Measurements from ENCODE around the gene IFITM5. TPM values are rescaled to one million over a fixed set of nuclear protein-coding genes. Genes with fewer than 3 reads are reported as not detected.

Gene IFITM5
- total RNA-seq, 1 experiment from 2014 or later = not detected

GRCh38 chr11:305844-306211 lies 6.5 kb upstream of the IFITM5 start:
- DNase-seq = no peak
- H3K9me3 ChIP-seq = no peaks in the 10 kb centered on the region
- no peaks in the 10 kb centered on the region for H3K27me3 ChIP-seq
- no peak overlapping the region for H3K4me3 ChIP-seq
- peaks cover 6% of the 10 kb centered on the region; the same call in 1 of the 2 replicates for H3K36me3 ChIP-seq

- H3K27me3 ChIP-seq = no peaks in the 10 kb centered on the region
- DNase-seq = peak; percentile 50
- no peaks in the 10 kb centered on the region for H3K9me3 ChIP-seq
Observed at GRCh38 chr11:304915-305843, 5.9 kb upstream of the IFITM5 start.

GRCh38 chr11:304061-304506 lies 4.8 kb upstream of the IFITM5 start:
- no peak overlapping the region for H3K4me3 ChIP-seq
- H3K27me3 ChIP-seq = no peaks in the 10 kb centered on the region
- H3K9me3 ChIP-seq = no peaks in the 10 kb centered on the region
- H3K36me3 ChIP-seq = no peaks in the 10 kb centered on the region
- no peak for DNase-seq

More at GRCh38 chr11:304915-305843, 5.9 kb upstream of the IFITM5 start:
- Histone ChIP-seq H3K36me3 (peaks cover 6% of the 10 kb centered on the region; the same call in 1 of the 2 replicates), H3K4me3 (no peak overlapping the region)

- Histone ChIP-seq H3K4me3 (no peak overlapping the region), H3K9me3 (no peaks in the 10 kb centered on the region), H3K36me3 (no peaks in the 10 kb centered on the region), H3K27me3 (no peaks in the 10 kb centered on the region)
- no peak for DNase-seq
Observed at GRCh38 chr11:303363-303762, 4.0 kb upstream of the IFITM5 start.

GRCh38 chr11:299951-300735 lies 817 bp upstream of the IFITM5 start:
- H3K27me3 ChIP-seq = no peaks in the 10 kb centered on the region
- H3K9me3 ChIP-seq = no peaks in the 10 kb centered on the region
- H3K36me3 ChIP-seq = no peaks in the 10 kb centered on the region
- DNase-seq = peak; percentile 40
- no peak overlapping the region for H3K4me3 ChIP-seq

GRCh38 chr11:298406-299065 lies 790 bp downstream of the IFITM5 start:
- no peaks in the 10 kb centered on the region for H3K27me3 ChIP-seq
- H3K4me3 ChIP-seq = no peak overlapping the region
- no peak for DNase-seq
- no peaks in the 10 kb centered on the region for H3K36me3 ChIP-seq
- H3K9me3 ChIP-seq = no peaks in the 10 kb centered on the region

- no peaks in the 10 kb centered on the region for H3K27me3 ChIP-seq
- DNase-seq = no peak
- H3K36me3 ChIP-seq = no peaks in the 10 kb centered on the region
- no peak overlapping the region for H3K4me3 ChIP-seq
- H3K9me3 ChIP-seq = no peaks in the 10 kb centered on the region
Observed at GRCh38 chr11:297586-298405, 1.5 kb downstream of the IFITM5 start.

- DNase-seq = no peak
- Histone ChIP-seq H3K9me3 (no peaks in the 10 kb centered on the region), H3K27me3 (no peaks in the 10 kb centered on the region), H3K4me3 (no peak overlapping the region), H3K36me3 (no peaks in the 10 kb centered on the region)
Observed at GRCh38 chr11:297051-297585, 2.2 kb downstream of the IFITM5 start.

- Histone ChIP-seq H3K36me3 (no peaks in the 10 kb centered on the region), H3K9me3 (no peaks in the 10 kb centered on the region), H3K27me3 (no peaks in the 10 kb centered on the region), H3K4me3 (no peak overlapping the region)
- no peak for DNase-seq
Observed at GRCh38 chr11:296171-297050, 2.9 kb downstream of the IFITM5 start.

- H3K36me3 ChIP-seq = no peaks in the 10 kb centered on the region
- no peak overlapping the region for H3K4me3 ChIP-seq
- no peaks in the 10 kb centered on the region for H3K27me3 ChIP-seq
- DNase-seq = no peak
- no peaks in the 10 kb centered on the region for H3K9me3 ChIP-seq
Observed at GRCh38 chr11:295351-296170, 3.8 kb downstream of the IFITM5 start.

GRCh38 chr11:294780-295179 lies 4.5 kb downstream of the IFITM5 start:
- no peaks in the 10 kb centered on the region for H3K36me3 ChIP-seq
- H3K4me3 ChIP-seq = no peak overlapping the region
- H3K9me3 ChIP-seq = no peaks in the 10 kb centered on the region
- no peak for DNase-seq
- H3K27me3 ChIP-seq = no peaks in the 10 kb centered on the region

- no peaks in the 10 kb centered on the region for H3K36me3 ChIP-seq
- no peaks in the 10 kb centered on the region for H3K9me3 ChIP-seq
- no peak for DNase-seq
- no peak overlapping the region for H3K4me3 ChIP-seq
- no peaks in the 10 kb centered on the region for H3K27me3 ChIP-seq
Observed at GRCh38 chr11:293852-294661, 5.3 kb downstream of the IFITM5 start.

- H3K27me3 ChIP-seq = peaks cover under 1% of the 10 kb centered on the region; the same call in 1 of the 2 replicates
- H3K9me3 ChIP-seq = no peaks in the 10 kb centered on the region
- no peak overlapping the region for H3K4me3 ChIP-seq
- DNase-seq = no peak
- no peaks in the 10 kb centered on the region for H3K36me3 ChIP-seq
Observed at GRCh38 chr11:293271-293851, 6.0 kb downstream of the IFITM5 start.

Data from MG63 (cell line).